OCI-LY3 (cell line): ENCODE results near the gene MRPL55.

Source experiments
- EZH2phosphoT487 ChIP-seq: fragments of 200-600 bp; shearing (Covaris generic); IDR thresholded peaks from 2 replicates; pipeline ENCODE4 v1.6.1; 2018; ENCODE audit warnings: antibody characterized with exemption, mixed run types, low read depth
- TF ChIP-seq, protein P1 (sequence below): fragments of 200-600, 300-600 bp; sonication (generic); IDR thresholded peaks from 2 replicates; pipeline ENCODE4 v1.5.1; 2014; ENCODE audit warnings: antibody characterized with exemption, low read length, low read depth

GRCh38 chr1:228091084-228091483 is 18.0 kb downstream of the MRPL55 start:
- TF ChIP-seq, protein P1, sequence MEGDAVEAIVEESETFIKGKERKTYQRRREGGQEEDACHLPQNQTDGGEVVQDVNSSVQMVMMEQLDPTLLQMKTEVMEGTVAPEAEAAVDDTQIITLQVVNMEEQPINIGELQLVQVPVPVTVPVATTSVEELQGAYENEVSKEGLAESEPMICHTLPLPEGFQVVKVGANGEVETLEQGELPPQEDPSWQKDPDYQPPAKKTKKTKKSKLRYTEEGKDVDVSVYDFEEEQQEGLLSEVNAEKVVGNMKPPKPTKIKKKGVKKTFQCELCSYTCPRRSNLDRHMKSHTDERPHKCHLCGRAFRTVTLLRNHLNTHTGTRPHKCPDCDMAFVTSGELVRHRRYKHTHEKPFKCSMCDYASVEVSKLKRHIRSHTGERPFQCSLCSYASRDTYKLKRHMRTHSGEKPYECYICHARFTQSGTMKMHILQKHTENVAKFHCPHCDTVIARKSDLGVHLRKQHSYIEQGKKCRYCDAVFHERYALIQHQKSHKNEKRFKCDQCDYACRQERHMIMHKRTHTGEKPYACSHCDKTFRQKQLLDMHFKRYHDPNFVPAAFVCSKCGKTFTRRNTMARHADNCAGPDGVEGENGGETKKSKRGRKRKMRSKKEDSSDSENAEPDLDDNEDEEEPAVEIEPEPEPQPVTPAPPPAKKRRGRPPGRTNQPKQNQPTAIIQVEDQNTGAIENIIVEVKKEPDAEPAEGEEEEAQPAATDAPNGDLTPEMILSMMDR: no peak
- no peak for TF ChIP-seq EZH2phosphoT487
